ENCODE results near the gene NT5DC1.

Gene NT5DC1

GRCh38 chr6:116144605-116145004, 44.0 kb downstream of the NT5DC1 start:
- DNase-seq: no peak

GRCh38 chr6:116145803-116146675, 45.4 kb downstream of the NT5DC1 start:
- no peak for DNase-seq

- no peak for DNase-seq
These were observed 52.0 kb downstream of the NT5DC1 start for GRCh38 chr6:116152620-116153019.

- DNase-seq: no peak
These were observed 54.2 kb downstream of the NT5DC1 start for GRCh38 chr6:116154887-116155286.

- no peak for DNase-seq
These were observed 56.0 kb downstream of the NT5DC1 start for GRCh38 chr6:116156405-116157326.

GRCh38 chr6:116157391-116157790, 56.7 kb downstream of the NT5DC1 start:
- no peak for DNase-seq

GRCh38 chr6:116158641-116159040, 58.0 kb downstream of the NT5DC1 start:
- no peak for DNase-seq

- DNase-seq: no peak
These were observed 59.3 kb downstream of the NT5DC1 start for GRCh38 chr6:116159782-116160524.

- no peak for DNase-seq
These were observed 64.9 kb downstream of the NT5DC1 start for GRCh38 chr6:116165596-116165995.

GRCh38 chr6:116166369-116166768, 65.7 kb downstream of the NT5DC1 start:
- no peak for DNase-seq

- no peak for DNase-seq
These were observed 67.5 kb downstream of the NT5DC1 start for GRCh38 chr6:116168148-116168547.

- no peak for DNase-seq
These were observed 69.2 kb downstream of the NT5DC1 start for GRCh38 chr6:116169880-116170279.

GRCh38 chr6:116170358-116171057, 69.9 kb downstream of the NT5DC1 start:
- DNase-seq: no peak

- DNase-seq: no peak
These were observed 73.3 kb downstream of the NT5DC1 start for GRCh38 chr6:116173928-116174327.

- DNase-seq: no peak
These were observed 74.7 kb downstream of the NT5DC1 start for GRCh38 chr6:116175344-116175743.

- DNase-seq: no peak
These were observed 75.9 kb downstream of the NT5DC1 start for GRCh38 chr6:116176596-116176995.

- DNase-seq: no peak
These were observed 79.7 kb downstream of the NT5DC1 start for GRCh38 chr6:116180375-116180774.

GRCh38 chr6:116189472-116189871, 88.8 kb downstream of the NT5DC1 start:
- no peak for DNase-seq

- DNase-seq: no peak
These were observed 89.9 kb downstream of the NT5DC1 start for GRCh38 chr6:116190550-116190949.

GRCh38 chr6:116191881-116192280, 91.2 kb downstream of the NT5DC1 start:
- DNase-seq: no peak

- DNase-seq: no peak
These were observed 92.1 kb downstream of the NT5DC1 start for GRCh38 chr6:116192786-116193185.

- no peak for DNase-seq
These were observed 96.2 kb downstream of the NT5DC1 start for GRCh38 chr6:116196841-116197240.
